GM19438 (cell line): ENCODE data around the gene ZIC5.
A peak's percentile ranks its signal among the peaks of the same experiment; 100 is the strongest.
"Not testable (repeated sequence)": the region's sequence is repeated elsewhere in the genome, so short reads cannot be mapped to it uniquely, and the experiment has no call there.

Source experiments
- ATAC-seq: cut with Tn5 transposase; IDR thresholded peaks from one replicate; pipeline ENCODE4 v1.9.1; 2021; ENCODE audit warnings: low read depth; ENCODE audit not compliant: unreplicated experiment

Gene ZIC5

GRCh38 chr13:99945515-99945914 lies 26.1 kb downstream of the ZIC5 start:
- not testable (repeated sequence) for ATAC-seq

DNA sequence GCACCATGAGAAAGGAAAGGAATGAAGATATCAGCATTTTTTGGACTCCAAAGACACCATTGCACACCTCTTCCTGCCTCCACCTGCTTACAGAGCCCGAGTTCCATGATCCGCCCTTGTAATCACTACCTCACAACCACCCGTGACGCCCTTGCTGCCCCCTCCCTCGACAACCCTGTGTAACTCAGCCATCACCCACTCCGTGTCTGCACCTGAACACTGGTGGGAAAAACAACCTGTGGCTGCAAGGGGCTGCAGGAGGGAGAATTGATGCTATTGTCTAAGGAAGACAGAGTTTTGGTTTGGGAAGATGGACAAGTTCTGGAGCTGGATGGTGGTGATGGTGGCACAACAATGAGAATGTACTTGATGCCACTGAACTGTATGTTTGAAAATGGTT lies 27.0 kb downstream of the ZIC5 start:
- no peak for ATAC-seq

DNA sequence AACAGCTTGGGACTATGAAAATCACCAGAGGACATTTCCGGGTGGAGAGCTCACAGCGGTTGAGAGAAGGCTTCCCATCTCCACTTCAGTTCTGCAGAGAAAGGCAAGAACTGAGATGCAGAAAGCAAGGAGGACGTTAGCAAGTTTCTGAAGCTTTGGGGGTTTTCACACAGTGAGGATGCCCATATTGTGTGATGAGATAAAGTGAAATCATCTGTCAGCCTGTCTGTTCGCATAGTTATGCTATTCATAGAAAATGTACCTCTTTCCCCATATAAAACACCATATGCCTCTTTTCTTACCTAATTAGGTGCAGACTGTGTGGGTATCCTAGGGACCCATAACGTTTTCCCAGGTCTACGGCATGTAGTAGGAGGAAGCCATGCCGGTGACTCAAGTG lies 27.5 kb downstream of the ZIC5 start:
- ATAC-seq: no peak

GRCh38 chr13:99941911-99942310 lies 29.7 kb downstream of the ZIC5 start:
- no peak for ATAC-seq

GRCh38 chr13:99941086-99941485 lies 30.5 kb downstream of the ZIC5 start:
- no peak for ATAC-seq

DNA sequence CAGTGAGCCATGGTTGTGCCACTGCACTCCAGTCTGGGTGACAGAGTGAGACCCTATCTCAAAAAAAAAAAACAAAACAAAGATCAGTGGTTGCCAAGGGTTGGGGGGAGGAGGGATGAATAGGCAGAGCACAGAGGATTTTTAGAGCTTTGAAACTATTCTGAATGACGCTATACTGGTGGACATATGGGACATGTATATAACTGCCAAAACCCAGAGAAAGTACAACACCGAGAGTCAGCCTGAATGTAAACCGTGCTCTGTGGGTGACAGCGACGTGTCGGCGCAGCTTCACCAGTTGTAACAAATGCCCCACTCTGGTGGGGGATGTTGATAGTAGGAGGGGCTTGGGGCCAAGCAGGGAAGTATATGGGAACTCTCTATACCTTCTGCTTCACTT lies 32.9 kb downstream of the ZIC5 start:
- ATAC-seq: no peak

GRCh38 chr13:99935772-99936171 lies 35.8 kb downstream of the ZIC5 start:
- ATAC-seq: no peak

- ATAC-seq: no peak
Measured at GRCh38 chr13:99932912-99933311, 38.7 kb downstream of the ZIC5 start.

GRCh38 chr13:99930925-99931324 lies 40.6 kb downstream of the ZIC5 start:
- ATAC-seq: no peak

DNA sequence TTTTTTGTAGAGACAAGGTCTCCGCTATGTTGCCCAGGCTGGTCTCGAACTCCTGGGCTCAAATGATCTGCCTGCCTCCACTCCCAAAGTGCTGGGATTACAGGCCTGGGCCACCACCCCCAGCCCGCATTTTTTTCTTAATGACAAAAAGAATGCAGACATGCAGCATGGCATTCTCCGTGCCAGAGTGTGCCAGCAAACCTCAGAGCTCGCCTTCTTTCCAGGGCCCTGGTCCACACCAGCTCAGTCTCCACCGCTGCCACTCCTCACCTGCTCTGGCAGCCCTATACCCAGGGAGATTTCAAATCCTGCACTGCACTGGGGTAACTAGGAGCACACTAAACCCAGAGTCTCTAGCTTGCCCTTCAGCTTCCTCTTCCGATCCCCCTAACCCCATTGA lies 41.7 kb downstream of the ZIC5 start:
- no peak for ATAC-seq

- ATAC-seq: no peak
Measured at GRCh38 chr13:99926014-99926731, 45.4 kb downstream of the ZIC5 start.

- no peak for ATAC-seq
Measured at GRCh38 chr13:99923877-99924582, 47.5 kb downstream of the ZIC5 start.

GRCh38 chr13:99922631-99923404 lies 48.7 kb downstream of the ZIC5 start:
- no peak for ATAC-seq

DNA sequence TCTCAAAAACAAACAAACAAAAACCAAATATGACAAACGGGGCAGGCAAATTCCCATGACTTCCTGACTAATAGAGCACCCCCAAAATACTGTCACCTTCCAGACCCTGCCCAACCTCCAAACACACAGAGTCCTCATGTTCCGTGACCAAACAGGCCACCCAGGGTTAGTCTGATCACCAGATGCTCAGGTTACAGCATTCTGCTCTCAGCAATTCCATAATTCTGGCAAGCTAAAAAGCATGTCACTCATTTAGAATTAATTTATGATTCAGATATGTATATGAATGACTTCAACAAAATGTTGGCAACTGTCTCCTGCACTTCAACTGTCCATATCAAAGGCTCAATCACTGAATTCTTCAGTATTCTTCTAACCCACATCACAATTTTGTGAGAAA lies 52.4 kb downstream of the ZIC5 start:
- ATAC-seq: no peak

GRCh38 chr13:99916366-99917103 lies 55.0 kb downstream of the ZIC5 start:
- peak; percentile 68 for ATAC-seq

DNA sequence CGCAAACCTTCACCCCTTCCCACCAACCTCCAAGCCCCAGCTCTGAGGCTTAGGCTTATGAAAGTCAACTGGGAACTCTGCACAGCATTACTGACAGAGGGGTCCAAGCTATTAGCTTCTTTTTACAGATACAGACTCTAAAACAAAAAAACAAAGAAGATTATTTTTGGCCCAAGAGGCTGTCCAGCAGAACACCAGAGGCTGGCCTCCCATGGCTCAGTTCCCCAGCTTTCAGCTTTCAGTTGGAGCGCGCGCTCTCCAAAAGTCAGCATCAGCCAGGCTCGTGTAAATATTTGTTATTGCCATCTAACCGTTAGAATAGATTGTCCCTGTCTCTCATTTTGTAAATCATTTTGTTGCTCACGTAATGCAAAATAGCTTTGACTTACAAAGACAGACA lies 58.4 kb downstream of the ZIC5 start:
- no peak for ATAC-seq
